Activated CD4-positive, alpha-beta memory T cell treated with anti-CD3 and anti-CD28 coated beads for 36 hours (primary cell): ENCODE measurements around the gene TBX10. TPM values are rescaled to one million over a fixed set of nuclear protein-coding genes. Genes with fewer than 3 reads are reported as not detected.

ENCODE experiments used
- CTCF ChIA-PET: fragments of 350-600 bp; sonication (Branson Sonifier 250); formaldehyde crosslinking; loops from one replicate; lab custom pipeline; 2021; ENCODE audit warnings: antibody characterized with exemption, inconsistent platforms; lab: Charles Lee
- POLR2A ChIA-PET: fragments of 350-600 bp; sonication (Branson Sonifier 250); formaldehyde crosslinking; loops from one replicate; lab custom pipeline; 2021; ENCODE audit warnings: antibody characterized with exemption; lab: Charles Lee
- DNase-seq: peaks from one replicate; pipeline ENCODE4 v3.0.0-alpha.2; 2020
- H3K27ac Mint-ChIP-seq: one replicate; pipeline ENCODE4 v1.8.0; 2021; ENCODE audit warnings: mixed read lengths
- H3K27me3 Mint-ChIP-seq: one replicate; pipeline ENCODE4 v1.8.0; 2021; ENCODE audit warnings: mixed read lengths
- H3K36me3 Mint-ChIP-seq: one replicate; pipeline ENCODE4 v1.8.0; 2021; ENCODE audit warnings: mixed read lengths
- H3K4me1 Mint-ChIP-seq: one replicate; pipeline ENCODE4 v1.8.0; 2021; ENCODE audit warnings: low read depth, mixed read lengths
- H3K4me3 Mint-ChIP-seq: one replicate; pipeline ENCODE4 v1.8.0; 2021; ENCODE audit warnings: mild to moderate bottlenecking, mixed read lengths
- H3K9me3 Mint-ChIP-seq: one replicate; pipeline ENCODE4 v1.8.0; 2021; ENCODE audit warnings: mixed read lengths
- intact Hi-C: fragments of 100-400 bp; cut with micrococcal nuclease; formaldehyde crosslinking; loops from one replicate; pipeline ENCODE4 v1.15.1; 2023
- total RNA-seq, 2 experiments: library from RNA; stranded (reverse); gene quantifications; one replicate each; pipeline ENCODE4 v1.2.3, GENCODE V29; 2021

TBX10 gene
- total RNA-seq, 2 experiments from 2014 or later: not detected

DNA sequence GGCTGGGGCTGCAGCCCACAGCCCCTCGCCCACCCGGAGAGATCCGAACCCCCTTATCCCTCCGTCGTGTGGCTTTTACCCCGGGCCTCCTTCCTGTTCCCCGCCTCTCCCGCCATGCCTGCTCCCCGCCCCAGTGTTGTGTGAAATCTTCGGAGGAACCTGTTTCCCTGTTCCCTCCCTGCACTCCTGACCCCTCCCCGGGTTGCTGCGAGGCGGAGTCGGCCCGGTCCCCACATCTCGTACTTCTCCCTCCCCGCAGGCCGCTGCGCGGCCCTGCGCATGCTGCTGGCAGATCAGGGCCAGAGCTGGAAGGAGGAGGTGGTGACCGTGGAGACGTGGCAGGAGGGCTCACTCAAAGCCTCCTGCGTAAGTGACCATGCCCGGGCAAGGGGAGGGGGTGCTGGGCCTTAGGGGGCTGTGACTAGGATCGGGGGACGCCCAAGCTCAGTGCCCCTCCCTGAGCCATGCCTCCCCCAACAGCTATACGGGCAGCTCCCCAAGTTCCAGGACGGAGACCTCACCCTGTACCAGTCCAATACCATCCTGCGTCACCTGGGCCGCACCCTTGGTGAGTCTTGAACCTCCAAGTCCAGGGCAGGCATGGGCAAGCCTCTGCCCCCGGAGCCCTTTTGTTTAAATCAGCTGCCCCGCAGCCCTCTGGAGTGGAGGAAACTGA, 55.2 kb downstream of the TBX10 start:
- peak overlapping the region; percentile 77 for H3K4me3 Mint-ChIP-seq
- peaks cover 10% of the 10 kb centered on the region for H3K9me3 Mint-ChIP-seq
- peak; percentile 59 for DNase-seq
- CTCF ChIA-PET: interaction anchor here (1.4 to 2.7 kb wide), 4 partner anchors 9 to 227 kb away, joined by 3 to 7 read pairs (median 4); no protein-coding TSS in a partner anchor
- POLR2A ChIA-PET: interaction anchor here (2.0 kb wide), 1 partner anchor 8 kb away, joined by 5 read pairs; no protein-coding TSS in a partner anchor
- H3K27ac Mint-ChIP-seq: peak overlapping the region; percentile 73
- peaks cover 35% of the 10 kb centered on the region for H3K36me3 Mint-ChIP-seq
- intact Hi-C loops: loop anchor here (5.0 kb wide), 2 partner anchors 73 to 77 kb away; partner anchors contain the start of genes CDK2AP2 and PITPNM1
- no peaks in the 10 kb centered on the region for H3K27me3 Mint-ChIP-seq
- peaks cover 49% of the 10 kb centered on the region for H3K4me1 Mint-ChIP-seq

- H3K27ac Mint-ChIP-seq: peak within 1 kb of the TSS; percentile 91
- POLR2A ChIA-PET: interaction anchor here (2.0 kb wide), 1 partner anchor 9 kb away, joined by 5 read pairs; no protein-coding TSS in a partner anchor
- H3K4me1 Mint-ChIP-seq: peaks cover 52% of the 10 kb centered on the region
- peak; percentile 85 for DNase-seq
- intact Hi-C loops: loop anchor here (2.0 to 5.0 kb wide), 3 partner anchors 23 to 76 kb away; partner anchors contain the start of genes CDK2AP2, NDUFV1 and PITPNM1
- peaks cover under 1% of the 10 kb centered on the region for H3K27me3 Mint-ChIP-seq
- CTCF ChIA-PET: interaction anchor here (1.3 to 2.7 kb wide), 5 partner anchors 10 to 226 kb away, joined by 3 to 7 read pairs (median 4); no protein-coding TSS in a partner anchor
- peaks cover 10% of the 10 kb centered on the region for H3K9me3 Mint-ChIP-seq
- peaks cover 35% of the 10 kb centered on the region for H3K36me3 Mint-ChIP-seq
- H3K4me3 Mint-ChIP-seq: peak within 1 kb of the TSS; percentile 95
Observed at GRCh38 chr11:67583247-67584204, 56.0 kb downstream of the TBX10 start, which contains the start of gene GSTP1. TSS of gene GSTP1 (plus strand) at chr11:67583812. CDS start at chr11:67583844, 32 bp downstream.

DNA sequence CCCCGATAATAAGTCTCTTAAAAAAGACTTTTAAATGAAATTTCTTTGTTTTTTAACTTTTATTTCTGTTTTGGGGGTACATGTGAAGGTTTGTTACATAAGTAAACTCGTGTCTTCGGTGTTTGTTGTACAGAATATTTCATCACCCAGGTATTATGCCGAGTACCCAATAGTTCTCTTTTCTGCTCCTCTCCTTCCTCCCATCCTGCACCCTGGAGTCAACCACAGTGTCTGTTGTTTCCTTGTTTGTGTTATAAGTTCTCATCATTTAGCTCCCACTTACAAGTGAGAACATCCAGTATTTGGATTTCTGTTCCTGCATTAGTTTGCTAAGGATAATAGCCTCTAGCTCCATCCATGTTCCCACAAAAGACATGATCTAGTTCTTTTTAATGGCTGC, 57.6 kb downstream of the TBX10 start:
- H3K9me3 Mint-ChIP-seq: peaks cover 5% of the 10 kb centered on the region
- peaks cover 2% of the 10 kb centered on the region for H3K27me3 Mint-ChIP-seq
- DNase-seq: no peak
- peak overlapping the region; percentile 11 for H3K27ac Mint-ChIP-seq
- no peak overlapping the region for H3K4me3 Mint-ChIP-seq
- intact Hi-C loops: loop anchor here (2.0 to 5.0 kb wide), 3 partner anchors 25 to 75 kb away; partner anchors contain the start of genes CDK2AP2, NDUFV1 and PITPNM1
- CTCF ChIA-PET: interaction anchor here (1.3 to 2.7 kb wide), 2 partner anchors 10 to 78 kb away, joined by 4 to 7 read pairs; no protein-coding TSS in a partner anchor
- peaks cover 49% of the 10 kb centered on the region for H3K4me1 Mint-ChIP-seq
- POLR2A ChIA-PET: no interaction called here
- H3K36me3 Mint-ChIP-seq: peaks cover 26% of the 10 kb centered on the region

GRCh38 chr11:67581469-67581868, 58.1 kb downstream of the TBX10 start:
- no peak overlapping the region for H3K4me3 Mint-ChIP-seq
- peaks cover 21% of the 10 kb centered on the region for H3K36me3 Mint-ChIP-seq
- ChIA-PET CTCF (no interaction called here), POLR2A (no interaction called here)
- H3K27me3 Mint-ChIP-seq: peaks cover 3% of the 10 kb centered on the region
- intact Hi-C loops: loop anchor here (5.0 kb wide), 2 partner anchors 74 to 76 kb away; partner anchors contain the start of genes CDK2AP2 and PITPNM1
- H3K4me1 Mint-ChIP-seq: peaks cover 44% of the 10 kb centered on the region
- no peak overlapping the region for H3K27ac Mint-ChIP-seq
- no peaks in the 10 kb centered on the region for H3K9me3 Mint-ChIP-seq
- DNase-seq: no peak

Other genes starting within 250 kb of the TBX10 start
- 10 to 100 TPM; 31.0 to 39.1 TPM for gene RAD9A, start 247.8 kb downstream of the TBX10 start, total RNA-seq
- 100 to 1,000 TPM; 261 to 267 TPM for gene PPP1CA, start 237.9 kb downstream of the TBX10 start, total RNA-seq
- 100 to 1,000 TPM; 123 to 126 TPM for gene TBC1D10C, start 235.7 kb downstream of the TBX10 start, total RNA-seq
- gene CARNS1, start 224.1 kb downstream of the TBX10 start, total RNA-seq: 1 to 10 TPM; 2.3 to 3.3 TPM
- 10 to 100 TPM; 57.4 to 57.5 TPM for gene RPS6KB2, start 211.3 kb downstream of the TBX10 start, total RNA-seq
- 10 to 100 TPM; 93.5 to 97.4 TPM for gene PTPRCAP, start 202.1 kb downstream of the TBX10 start, total RNA-seq
- 100 to 1,000 TPM; 345 to 358 TPM for gene CORO1B, start 196.3 kb downstream of the TBX10 start, total RNA-seq
- gene GPR152, start 187.0 kb downstream of the TBX10 start, total RNA-seq: not detected
- gene CABP4, start 184.4 kb downstream of the TBX10 start, total RNA-seq: 1 to 10 TPM; 1.0 to 1.2 TPM
- gene TMEM134, start 170.5 kb downstream of the TBX10 start, total RNA-seq: 10 to 100 TPM; 68.2 to 75.2 TPM
- 100 to 1,000 TPM; 160 to 169 TPM for gene AIP, start 156.7 kb downstream of the TBX10 start, total RNA-seq
- 100 to 1,000 TPM; 139 to 143 TPM for gene PITPNM1, start 134.4 kb downstream of the TBX10 start, total RNA-seq
- 10 to 100 TPM; 82.7 to 84.7 TPM for gene CDK2AP2, start 131.6 kb downstream of the TBX10 start, total RNA-seq
- gene CABP2, start 116.3 kb downstream of the TBX10 start, total RNA-seq: not detected
- gene GSTP1, start 56.0 kb downstream of the TBX10 start, total RNA-seq: 100 to 1,000 TPM; 361 to 362 TPM
- 100 to 1,000 TPM; 279 to 287 TPM for gene NDUFV1, start 32.8 kb downstream of the TBX10 start, total RNA-seq
- 10 to 100 TPM; 23.3 to 24.3 TPM for gene NUDT8, start 9.8 kb downstream of the TBX10 start, total RNA-seq
- under 1 TPM; 0.29 to 0.33 TPM for gene ACY3, start 11.0 kb upstream of the TBX10 start, total RNA-seq
- not detected for gene ALDH3B2, start 34.9 kb upstream of the TBX10 start, total RNA-seq